ENCODE measurements around the gene NPHS1.

DNA sequence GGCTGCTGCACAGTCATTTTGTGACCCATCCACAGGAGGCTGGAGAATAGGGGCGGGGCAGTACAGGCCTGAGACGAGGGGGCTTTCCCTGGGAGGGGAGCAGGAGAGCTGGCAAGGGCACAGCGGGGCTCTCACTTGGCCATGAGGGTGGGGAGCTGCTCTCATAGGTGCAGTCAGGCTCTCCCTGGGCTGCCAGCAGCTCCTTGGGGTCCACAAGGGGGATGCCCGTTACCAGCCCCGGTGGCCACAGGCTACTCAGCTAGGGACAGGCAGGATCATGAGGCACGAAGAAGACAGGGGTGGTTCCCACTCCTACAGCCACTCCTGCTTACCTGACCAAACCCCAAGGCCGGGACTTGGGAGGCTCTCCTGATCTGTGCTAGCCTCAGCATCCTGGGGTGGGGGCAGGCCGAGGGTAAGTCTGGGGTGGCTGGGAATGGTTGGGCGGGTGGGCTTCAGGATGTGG, 60.5 kb downstream of the NPHS1 start:
- TF ChIP-seq, protein P1, sequence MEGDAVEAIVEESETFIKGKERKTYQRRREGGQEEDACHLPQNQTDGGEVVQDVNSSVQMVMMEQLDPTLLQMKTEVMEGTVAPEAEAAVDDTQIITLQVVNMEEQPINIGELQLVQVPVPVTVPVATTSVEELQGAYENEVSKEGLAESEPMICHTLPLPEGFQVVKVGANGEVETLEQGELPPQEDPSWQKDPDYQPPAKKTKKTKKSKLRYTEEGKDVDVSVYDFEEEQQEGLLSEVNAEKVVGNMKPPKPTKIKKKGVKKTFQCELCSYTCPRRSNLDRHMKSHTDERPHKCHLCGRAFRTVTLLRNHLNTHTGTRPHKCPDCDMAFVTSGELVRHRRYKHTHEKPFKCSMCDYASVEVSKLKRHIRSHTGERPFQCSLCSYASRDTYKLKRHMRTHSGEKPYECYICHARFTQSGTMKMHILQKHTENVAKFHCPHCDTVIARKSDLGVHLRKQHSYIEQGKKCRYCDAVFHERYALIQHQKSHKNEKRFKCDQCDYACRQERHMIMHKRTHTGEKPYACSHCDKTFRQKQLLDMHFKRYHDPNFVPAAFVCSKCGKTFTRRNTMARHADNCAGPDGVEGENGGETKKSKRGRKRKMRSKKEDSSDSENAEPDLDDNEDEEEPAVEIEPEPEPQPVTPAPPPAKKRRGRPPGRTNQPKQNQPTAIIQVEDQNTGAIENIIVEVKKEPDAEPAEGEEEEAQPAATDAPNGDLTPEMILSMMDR (IDR thresholded peaks at IDR 0.05; ENCODE audit: control extremely low read depth in 1 of 3, insufficient read depth in 1 of 3, low read depth in 1 of 3, low read length in 3 of 3) = no peak
- no peak for TF ChIP-seq POLR2A (IDR thresholded peaks at IDR 0.05; ENCODE audit: control extremely low read depth in 1 of 2, low read depth in 2 of 2, low read length in 2 of 2)
- no peak for TF ChIP-seq RNF2 (IDR thresholded peaks at IDR 0.05; ENCODE audit: borderline replicate concordance, low read depth, low read length, missing control alignments, poor library complexity, severe bottlenecking)
- TF ChIP-seq CREB1 (IDR thresholded peaks at IDR 0.05) = no peak
- TF ChIP-seq SUZ12 (IDR thresholded peaks at IDR 0.05; ENCODE audit: low read length) = no peak
- TF ChIP-seq SP2 (IDR thresholded peaks at IDR 0.05; ENCODE audit: low read length) = no peak
- TF ChIP-seq EZH2 (IDR thresholded peaks at IDR 0.05; ENCODE audit: low read depth, low read length, severe bottlenecking) = no peak
- TF ChIP-seq GTF2F1 (IDR thresholded peaks at IDR 0.05; ENCODE audit: borderline replicate concordance, low read depth, low read length) = no peak
- TF ChIP-seq SIN3A (conservative IDR thresholded peaks at IDR 0.05 in 1 of 2, IDR thresholded peaks at IDR 0.05 in 1 of 2; ENCODE audit: low read depth in 1 of 2, low read length in 2 of 2) = no peak
- TF ChIP-seq RFX5 (IDR thresholded peaks at IDR 0.05; ENCODE audit: borderline replicate concordance, low read depth, low read length) = no peak
- TF ChIP-seq RAD21 (IDR thresholded peaks at IDR 0.05 in 1 of 2, conservative IDR thresholded peaks at IDR 0.05 in 1 of 2; ENCODE audit: low read depth in 2 of 2, low read length in 2 of 2) = no peak
- no peak for TF ChIP-seq POU5F1 (IDR thresholded peaks at IDR 0.05; ENCODE audit: low read depth, low read length)
- no peak for TF ChIP-seq TCF12 (IDR thresholded peaks at IDR 0.05; ENCODE audit: low read depth, low read length)
